ENCODE data around the gene P2RX5. TPM values are rescaled to one million over a fixed set of nuclear protein-coding genes. Genes with fewer than 3 reads are reported as not detected.

P2RX5 gene
- total RNA-seq, 1 donor from 2014 or later: 2.9 TPM

- no peak for DNase-seq (ENCODE audit: extremely low read depth, low read depth, low spot score)
These were observed 12.9 kb downstream of the P2RX5 start for GRCh38 chr17:3683054-3683511.

DNA sequence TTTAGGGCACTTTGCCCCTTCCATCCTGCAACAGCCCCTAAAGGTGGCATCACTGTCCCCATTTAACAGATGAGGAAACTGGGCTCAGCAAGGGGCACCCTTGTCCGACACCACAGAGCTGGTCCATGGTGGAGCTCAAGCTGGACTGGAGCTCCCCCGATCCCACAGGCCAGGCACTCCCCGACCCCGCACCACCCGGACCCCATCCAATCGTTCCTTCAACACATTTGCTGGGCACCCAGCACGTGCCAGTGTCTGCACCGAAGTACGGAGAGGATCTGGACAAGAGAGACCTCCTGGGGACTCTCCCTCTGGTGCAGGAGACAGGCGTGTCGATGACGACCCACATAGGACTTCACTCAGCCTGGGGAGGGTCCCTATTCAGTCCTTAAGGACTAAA is 13.9 kb downstream of the P2RX5 start:
- DNase-seq (ENCODE audit: extremely low read depth, low read depth, low spot score): no peak

- no peak for DNase-seq (ENCODE audit: extremely low read depth, low read depth, low spot score)
These were observed 14.4 kb downstream of the P2RX5 start for GRCh38 chr17:3681565-3681964.

- no peak for DNase-seq (ENCODE audit: extremely low read depth, low read depth, low spot score)
These were observed 14.9 kb downstream of the P2RX5 start for GRCh38 chr17:3681057-3681456.

DNA sequence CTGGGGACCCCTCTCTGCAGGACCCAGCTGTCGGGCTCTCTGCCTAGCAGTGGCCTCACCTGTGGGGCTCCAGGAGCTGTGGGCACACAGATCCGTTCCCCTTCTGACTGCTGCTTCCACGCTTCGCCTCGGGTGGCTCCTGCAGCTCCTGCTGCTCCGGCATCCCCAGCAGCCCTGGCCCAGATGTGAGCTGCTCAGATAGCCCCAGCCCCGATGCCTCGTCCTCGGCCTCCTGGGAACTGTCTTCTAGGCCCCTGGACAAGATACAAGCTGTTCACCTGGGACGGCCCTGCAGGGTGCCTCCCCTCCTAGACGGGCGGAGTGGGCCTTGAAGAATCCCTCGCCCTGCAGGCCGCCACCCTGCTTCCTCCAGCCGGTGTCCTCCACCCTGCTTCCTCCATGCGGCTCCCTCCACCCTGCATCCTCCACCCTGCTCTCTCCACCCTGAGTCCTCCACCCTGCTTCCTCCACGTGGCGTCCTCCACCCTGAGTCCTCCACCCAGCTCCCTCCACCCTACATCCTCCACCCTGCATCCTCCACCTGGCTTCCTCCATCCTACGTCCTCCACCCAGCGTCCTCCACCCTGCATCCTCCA is 16.3 kb downstream of the P2RX5 start:
- no peak for DNase-seq (ENCODE audit: extremely low read depth, low read depth, low spot score)

- DNase-seq (ENCODE audit: extremely low read depth, low read depth, low spot score): no peak
These were observed 17.0 kb downstream of the P2RX5 start for GRCh38 chr17:3678821-3679530.

DNA sequence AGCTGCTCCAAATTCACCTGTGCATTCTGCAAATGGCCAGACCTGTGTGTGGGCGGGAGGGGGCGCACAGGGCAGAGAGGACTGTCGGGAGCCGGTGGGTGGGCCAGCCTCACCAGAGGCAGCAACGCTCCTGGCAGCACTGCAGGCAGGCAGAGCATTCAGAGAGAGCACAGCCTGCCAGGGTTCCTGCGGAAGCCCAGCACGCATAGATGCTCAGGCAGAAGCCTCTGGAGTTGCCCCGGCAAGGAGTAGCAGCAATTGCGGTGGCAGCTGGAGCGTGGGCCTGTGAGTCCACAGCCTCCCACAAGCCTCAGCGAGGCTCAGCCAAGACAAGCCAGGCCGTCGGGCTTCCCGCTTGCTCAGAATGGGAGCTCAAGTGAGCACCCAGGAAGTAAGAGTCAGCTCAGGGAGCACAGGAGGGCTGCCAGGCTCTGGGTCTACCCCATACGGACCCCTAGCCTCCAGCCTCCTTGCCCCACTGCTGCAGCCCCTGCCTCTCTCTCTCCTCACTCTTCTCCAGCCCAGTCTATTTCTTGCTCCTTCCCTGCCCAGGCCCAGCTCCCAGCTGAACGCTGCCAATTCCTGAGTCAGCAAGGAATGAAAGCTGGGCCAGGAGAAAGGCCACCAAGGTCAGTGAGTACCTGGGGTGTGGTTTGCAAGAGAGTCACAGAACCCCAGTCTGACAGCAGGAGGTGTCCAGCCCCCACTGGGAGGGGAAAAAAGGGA is 17.7 kb downstream of the P2RX5 start:
- no peak for DNase-seq (ENCODE audit: extremely low read depth, low read depth, low spot score)

GRCh38 chr17:3675886-3676285 is 20.1 kb downstream of the P2RX5 start:
- no peak for DNase-seq (ENCODE audit: extremely low read depth, low read depth, low spot score)

GRCh38 chr17:3672571-3672970 is 23.4 kb downstream of the P2RX5 start:
- no peak for DNase-seq (ENCODE audit: extremely low read depth, low read depth, low spot score)

DNA sequence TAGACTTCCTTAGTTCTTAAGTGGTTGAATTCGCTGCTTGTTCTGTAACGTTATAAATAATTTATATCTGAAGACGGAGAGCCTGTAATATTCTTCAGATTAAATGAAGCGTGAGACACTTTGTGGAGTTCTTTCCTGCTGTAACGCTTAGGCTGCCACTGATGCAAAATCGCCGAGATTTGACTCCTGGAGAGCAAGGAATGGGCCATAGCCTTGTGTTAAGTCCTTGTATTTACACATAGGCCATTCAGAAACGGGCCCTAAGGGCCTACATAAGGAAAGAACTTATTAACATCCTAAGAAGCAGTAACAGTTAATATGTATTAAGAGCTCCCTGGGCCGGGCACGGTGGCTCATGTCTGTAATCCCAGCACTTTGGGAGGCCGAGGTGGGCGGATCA is 26.4 kb downstream of the P2RX5 start:
- no peak for DNase-seq (ENCODE audit: extremely low read depth, low read depth, low spot score)

GRCh38 chr17:3669085-3669347 is 26.9 kb downstream of the P2RX5 start:
- DNase-seq (ENCODE audit: extremely low read depth, low read depth, low spot score): no peak

GRCh38 chr17:3668279-3669084 is 27.5 kb downstream of the P2RX5 start, which contains the start of the genes EMC6 and TAX1BP3:
Gene EMC6, plus strand, starts transcription at chr17:3668812. Its CDS starts 335 bp downstream, at chr17:3669147.
Gene TAX1BP3, minus strand, starts transcription at chr17:3668578. Its CDS starts 52 bp downstream, at chr17:3668526.
- peak; percentile 76 for DNase-seq (ENCODE audit: extremely low read depth, low read depth, low spot score)

- no peak for DNase-seq (ENCODE audit: extremely low read depth, low read depth, low spot score)
These were observed 28.3 kb downstream of the P2RX5 start for GRCh38 chr17:3667366-3668278.

GRCh38 chr17:3666516-3666915 is 29.4 kb downstream of the P2RX5 start:
- no peak for DNase-seq (ENCODE audit: extremely low read depth, low read depth, low spot score)

GRCh38 chr17:3665834-3666233 is 30.1 kb downstream of the P2RX5 start:
- DNase-seq (ENCODE audit: extremely low read depth, low read depth, low spot score): no peak

GRCh38 chr17:3663102-3664011 is 32.6 kb downstream of the P2RX5 start:
- DNase-seq (ENCODE audit: extremely low read depth, low read depth, low spot score): no peak

- DNase-seq (ENCODE audit: extremely low read depth, low read depth, low spot score): no peak
These were observed 35.6 kb downstream of the P2RX5 start for GRCh38 chr17:3660311-3660891.

GRCh38 chr17:3659541-3660111 is 36.3 kb downstream of the P2RX5 start:
- no peak for DNase-seq (ENCODE audit: extremely low read depth, low read depth, low spot score)
